Measurements from ENCODE around the gene PTTG1.

GRCh38 chr5:160418561-160419457, 2.8 kb upstream of the PTTG1 start, which contains the start of gene SLU7:
- TF ChIP-seq ZNF354B (CRISPR knock-in tag; IDR thresholded peaks at IDR 0.05) (no peak), TAF15 (IDR thresholded peaks at IDR 0.05; ENCODE audit: low read depth, low read length) (no peak), LEF1 (IDR thresholded peaks at IDR 0.05) (no peak), EP300 (IDR thresholded peaks at IDR 0.05; ENCODE audit: low read length) (no peak), REST (IDR thresholded peaks at IDR 0.05; ENCODE audit: borderline replicate concordance) (no peak), REST (CRISPR knock-in tag; IDR thresholded peaks at IDR 0.05; ENCODE audit: low read depth) (no peak), NR0B1 (IDR thresholded peaks at IDR 0.05; ENCODE audit: partially characterized antibody) (no peak), BRD4 (IDR thresholded peaks at IDR 0.05) (no peak), ETV6 (IDR thresholded peaks at IDR 0.05; ENCODE audit: borderline replicate concordance in 1 of 2, low read depth in 2 of 2, low read length in 1 of 2) (no peak), ETV6 (CRISPR knock-in tag; IDR thresholded peaks at IDR 0.05; ENCODE audit: borderline replicate concordance) (no peak), CEBPB (tag; IDR thresholded peaks at IDR 0.05) (no peak)
- TF ChIP-seq, protein P1, sequence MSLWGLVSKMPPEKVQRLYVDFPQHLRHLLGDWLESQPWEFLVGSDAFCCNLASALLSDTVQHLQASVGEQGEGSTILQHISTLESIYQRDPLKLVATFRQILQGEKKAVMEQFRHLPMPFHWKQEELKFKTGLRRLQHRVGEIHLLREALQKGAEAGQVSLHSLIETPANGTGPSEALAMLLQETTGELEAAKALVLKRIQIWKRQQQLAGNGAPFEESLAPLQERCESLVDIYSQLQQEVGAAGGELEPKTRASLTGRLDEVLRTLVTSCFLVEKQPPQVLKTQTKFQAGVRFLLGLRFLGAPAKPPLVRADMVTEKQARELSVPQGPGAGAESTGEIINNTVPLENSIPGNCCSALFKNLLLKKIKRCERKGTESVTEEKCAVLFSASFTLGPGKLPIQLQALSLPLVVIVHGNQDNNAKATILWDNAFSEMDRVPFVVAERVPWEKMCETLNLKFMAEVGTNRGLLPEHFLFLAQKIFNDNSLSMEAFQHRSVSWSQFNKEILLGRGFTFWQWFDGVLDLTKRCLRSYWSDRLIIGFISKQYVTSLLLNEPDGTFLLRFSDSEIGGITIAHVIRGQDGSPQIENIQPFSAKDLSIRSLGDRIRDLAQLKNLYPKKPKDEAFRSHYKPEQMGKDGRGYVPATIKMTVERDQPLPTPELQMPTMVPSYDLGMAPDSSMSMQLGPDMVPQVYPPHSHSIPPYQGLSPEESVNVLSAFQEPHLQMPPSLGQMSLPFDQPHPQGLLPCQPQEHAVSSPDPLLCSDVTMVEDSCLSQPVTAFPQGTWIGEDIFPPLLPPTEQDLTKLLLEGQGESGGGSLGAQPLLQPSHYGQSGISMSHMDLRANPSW (CRISPR knock-in tag; IDR thresholded peaks at IDR 0.05), result no peak

Data from K562 (cell line).